Keratinocyte (primary cell): Measurements from ENCODE around the gene MDM2. TPM values are rescaled to one million over a fixed set of nuclear protein-coding genes. Genes with fewer than 3 reads are reported as not detected.

Experiments used
- DNase-seq: peaks from one replicate; pipeline ENCODE4 v3.0.0-alpha.2; 2011; ENCODE audit warnings: low read depth, missing footprints, low spot score
- FAIRE-seq: peaks from 2 replicates; lab custom pipeline; 2011; peaks lifted over from hg19 to GRCh38; lab: Jason Lieb, UNC
- H2AFZ ChIP-seq: 2 replicates; pipeline ENCODE4 v1.6.0; 2012; ENCODE audit warnings: low read length, control low read depth, inconsistent platforms; ENCODE audit not compliant: control insufficient read depth
- H3K27ac ChIP-seq: 2 replicates; pipeline ENCODE4 v1.5.1; 2011; ENCODE audit warnings: low read length; ENCODE audit not compliant: control insufficient read depth, insufficient read depth
- H3K27me3 ChIP-seq: 3 replicates; pipeline ENCODE4 v1.6.0; 2011; ENCODE audit warnings: low read length; ENCODE audit not compliant: control insufficient read depth, insufficient read depth; ENCODE audit errors: extremely low read depth
- H3K36me3 ChIP-seq, 2 experiments: 2 replicates in 1 of 2; 3 replicates in 1 of 2; pipeline ENCODE4 v1.5.1; 2011; ENCODE audit warnings: low read length in 2 of 2, mild to moderate bottlenecking in 1 of 2; ENCODE audit not compliant: control insufficient read depth in 2 of 2, insufficient read depth in 2 of 2; ENCODE audit errors: extremely low read depth in 1 of 2
- H3K4me1 ChIP-seq: 3 replicates; pipeline ENCODE4 v1.5.1; 2011; ENCODE audit warnings: low read length; ENCODE audit not compliant: control insufficient read depth, insufficient read depth; ENCODE audit errors: extremely low read depth
- H3K4me2 ChIP-seq: 3 replicates; pipeline ENCODE4 v1.6.0; 2011; ENCODE audit warnings: low read depth, low read length; ENCODE audit not compliant: control insufficient read depth, insufficient read depth; ENCODE audit errors: extremely low read depth
- H3K4me3 ChIP-seq, 3 experiments: fragments of 200-600 bp in 1 of 3; sonication (generic) in 1 of 3; 2 replicates in 2 of 3; 3 replicates in 1 of 3; pipeline ENCODE4 v1.5.1; 2011 to 2016; ENCODE audit warnings: low read length in 3 of 3, mild to moderate bottlenecking in 3 of 3, control low read depth in 2 of 3, inconsistent platforms in 1 of 3, low read depth in 1 of 3, mixed read lengths in 1 of 3, mixed run types in 1 of 3, moderate library complexity in 1 of 3; ENCODE audit not compliant: control insufficient read depth in 2 of 3, insufficient read depth in 2 of 3; ENCODE audit errors: extremely low read depth in 1 of 3
- H3K79me2 ChIP-seq: 2 replicates; pipeline ENCODE4 v1.6.0; 2012; ENCODE audit warnings: low read length; ENCODE audit not compliant: control insufficient read depth, insufficient read depth
- H3K9ac ChIP-seq: 3 replicates; pipeline ENCODE4 v1.6.0; 2011; ENCODE audit warnings: low read length; ENCODE audit not compliant: control insufficient read depth, insufficient read depth; ENCODE audit errors: extremely low read depth
- H3K9me1 ChIP-seq: 3 replicates; pipeline ENCODE4 v1.6.0; 2011; ENCODE audit warnings: low read length; ENCODE audit not compliant: control insufficient read depth, insufficient read depth; ENCODE audit errors: extremely low read depth
- H3K9me3 ChIP-seq: 2 replicates; pipeline ENCODE4 v1.5.1; 2012; ENCODE audit warnings: low read depth, low read length; ENCODE audit not compliant: control insufficient read depth
- H4K20me1 ChIP-seq: 3 replicates; pipeline ENCODE4 v1.6.0; 2011; ENCODE audit warnings: low read length; ENCODE audit not compliant: control insufficient read depth, insufficient read depth; ENCODE audit errors: extremely low read depth
- EZH2 ChIP-seq: IDR thresholded peaks from one replicate; pipeline ENCODE4 v1.6.1; 2012; ENCODE audit warnings: inconsistent platforms, mild to moderate bottlenecking, low read length, moderate library complexity
- dilution Hi-C: fragments of 300-500 bp; cut with MboI; formaldehyde crosslinking; loops from one replicate; pipeline ENCODE4 v1.7.0; 2020; ENCODE audit warnings: low sequenced_read_pairs; ENCODE audit not compliant: extremely low pct_ligation_motif_present
- polyA plus RNA-seq, 5 experiments: library from polyadenylated mRNA; depleted of rRNA in 3 of 5; stranded (reverse) in 3 of 5; stranded (forward) in 1 of 5; unstranded in 1 of 5; fragments of >200 nt; gene quantifications; 1 replicate in 1 of 5; 2 replicates in 3 of 5; 3 replicates in 1 of 5; pipeline versions ENCODE4 v1.2.1 to v1.2.3, GENCODE V29; 2011 to 2012; ENCODE audit warnings: missing spikeins in 2 of 5, low read depth in 1 of 5, low replicate concordance in 1 of 5
- TF ChIP-seq, protein P1 (sequence below), 3 experiments: IDR thresholded peaks in 1 of 3; conservative IDR thresholded peaks in 1 of 3; optimal IDR thresholded peaks in 1 of 3; 2 replicates in 2 of 3; 3 replicates in 1 of 3; pipeline versions ENCODE3 to v1.5.1; 2011; ENCODE audit warnings: low read length in 3 of 3, mild to moderate bottlenecking in 3 of 3, moderate library complexity in 2 of 3, control low read depth in 1 of 3, inconsistent platforms in 1 of 3; ENCODE audit not compliant: insufficient read depth in 2 of 3; ENCODE audit errors: extremely low read depth in 1 of 3

Gene MDM2
- polyA plus RNA-seq, 1 donor (not counting 4 experiments of a cell fraction or from before 2014, with no cell fraction given): 55.0 TPM

DNA sequence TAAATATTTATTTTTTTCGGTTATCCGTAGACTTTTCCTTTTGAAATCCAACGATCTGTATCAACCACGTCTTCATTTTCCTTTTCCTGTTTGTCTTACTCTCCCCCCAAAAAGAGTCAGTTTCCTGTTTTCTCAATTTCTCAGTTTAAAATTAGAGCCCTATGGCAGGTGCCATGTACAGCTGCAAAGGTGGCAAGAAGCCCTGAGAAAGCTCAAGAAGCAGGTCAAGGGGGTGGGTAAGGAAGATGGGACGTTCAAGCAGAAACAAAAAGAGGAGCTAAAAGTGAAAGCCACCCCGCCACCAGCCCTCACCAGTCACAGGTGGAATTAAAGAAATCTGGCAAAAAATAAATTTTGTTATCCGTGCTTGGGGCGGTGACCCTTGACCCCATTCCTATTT is 35.3 kb upstream of the MDM2 start:
- Histone ChIP-seq H3K9me3 (no peaks in the 10 kb centered on the region), H3K4me2 (no peak overlapping the region), H3K79me2 (no peaks in the 10 kb centered on the region), H3K9me1 (no peaks in the 10 kb centered on the region), H3K27ac (no peak overlapping the region), H4K20me1 (no peaks in the 10 kb centered on the region), H3K27me3 (no peaks in the 10 kb centered on the region), H2AFZ (no peak overlapping the region), H3K4me1 (no peaks in the 10 kb centered on the region), H3K9ac (no peak overlapping the region), H3K36me3 (no peaks in the 10 kb centered on the region), H3K4me3 (no peak overlapping the region)
- DNase-seq (no peak), FAIRE-seq (no peak)
- dilution Hi-C loops: no loop called here
- TF ChIP-seq EZH2: no peak
- TF ChIP-seq, protein P1, sequence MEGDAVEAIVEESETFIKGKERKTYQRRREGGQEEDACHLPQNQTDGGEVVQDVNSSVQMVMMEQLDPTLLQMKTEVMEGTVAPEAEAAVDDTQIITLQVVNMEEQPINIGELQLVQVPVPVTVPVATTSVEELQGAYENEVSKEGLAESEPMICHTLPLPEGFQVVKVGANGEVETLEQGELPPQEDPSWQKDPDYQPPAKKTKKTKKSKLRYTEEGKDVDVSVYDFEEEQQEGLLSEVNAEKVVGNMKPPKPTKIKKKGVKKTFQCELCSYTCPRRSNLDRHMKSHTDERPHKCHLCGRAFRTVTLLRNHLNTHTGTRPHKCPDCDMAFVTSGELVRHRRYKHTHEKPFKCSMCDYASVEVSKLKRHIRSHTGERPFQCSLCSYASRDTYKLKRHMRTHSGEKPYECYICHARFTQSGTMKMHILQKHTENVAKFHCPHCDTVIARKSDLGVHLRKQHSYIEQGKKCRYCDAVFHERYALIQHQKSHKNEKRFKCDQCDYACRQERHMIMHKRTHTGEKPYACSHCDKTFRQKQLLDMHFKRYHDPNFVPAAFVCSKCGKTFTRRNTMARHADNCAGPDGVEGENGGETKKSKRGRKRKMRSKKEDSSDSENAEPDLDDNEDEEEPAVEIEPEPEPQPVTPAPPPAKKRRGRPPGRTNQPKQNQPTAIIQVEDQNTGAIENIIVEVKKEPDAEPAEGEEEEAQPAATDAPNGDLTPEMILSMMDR (optimal IDR thresholded peaks at IDR 0.05 in 1 of 3, IDR thresholded peaks at IDR 0.05 in 1 of 3, conservative IDR thresholded peaks at IDR 0.05 in 1 of 3; ENCODE audit: extremely low read depth in 1 of 3, insufficient read depth in 2 of 3, low read length in 3 of 3): no peak

DNA sequence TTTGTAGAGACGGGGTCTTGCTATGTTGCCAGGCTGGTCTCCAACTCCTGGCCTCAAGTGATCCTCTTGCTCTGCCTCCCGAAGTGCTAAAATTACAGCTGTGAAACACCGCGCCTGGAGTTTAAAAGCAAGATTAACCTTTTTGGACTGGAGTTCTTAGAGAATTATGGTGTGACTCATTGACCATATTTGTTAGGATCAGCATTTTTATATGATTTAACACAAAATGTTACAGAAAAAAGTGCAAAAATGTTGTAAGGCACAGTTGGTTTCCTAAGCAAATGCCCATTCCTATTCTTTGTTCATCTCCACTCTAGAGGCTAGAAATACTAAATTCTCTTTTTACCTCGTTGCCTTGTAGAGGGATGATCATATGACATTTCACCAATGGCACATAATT is 34.4 kb upstream of the MDM2 start:
- Histone ChIP-seq H3K36me3 (no peaks in the 10 kb centered on the region), H3K27ac (no peak overlapping the region), H3K9me3 (no peaks in the 10 kb centered on the region), H3K27me3 (no peaks in the 10 kb centered on the region), H2AFZ (no peak overlapping the region), H3K4me2 (no peak overlapping the region), H3K4me3 (no peak overlapping the region), H3K9ac (no peak overlapping the region), H4K20me1 (no peaks in the 10 kb centered on the region), H3K9me1 (no peaks in the 10 kb centered on the region), H3K79me2 (no peaks in the 10 kb centered on the region), H3K4me1 (no peaks in the 10 kb centered on the region)
- no peak for TF ChIP-seq EZH2
- TF ChIP-seq, protein P1 (optimal IDR thresholded peaks at IDR 0.05 in 1 of 3, IDR thresholded peaks at IDR 0.05 in 1 of 3, conservative IDR thresholded peaks at IDR 0.05 in 1 of 3; ENCODE audit: extremely low read depth in 1 of 3, insufficient read depth in 2 of 3, low read length in 3 of 3): no peak
- dilution Hi-C loops: no loop called here
- DNase-seq: no peak
- no peak for FAIRE-seq
